Endodermal cell (in vitro differentiated cells): ENCODE results near the gene TBC1D1. TPM values are rescaled to one million over a fixed set of nuclear protein-coding genes. Genes with fewer than 3 reads are reported as not detected.

Source experiments
- DNase-seq: peaks from one replicate; pipeline ENCODE4 v3.0.0-alpha.2; 2017
- H3K27ac ChIP-seq: 2 replicates; pipeline ENCODE4 v1.5.1; 2013; ENCODE audit warnings: mild to moderate bottlenecking, low read depth, low read length, moderate library complexity
- H3K27me3 ChIP-seq: 2 replicates; pipeline ENCODE4 v1.6.1; 2013; ENCODE audit warnings: mild to moderate bottlenecking, low read length, moderate library complexity; ENCODE audit not compliant: insufficient read depth, control insufficient read depth, poor library complexity, severe bottlenecking
- H3K36me3 ChIP-seq: 2 replicates; pipeline ENCODE4 v1.7.0; 2013; ENCODE audit warnings: mild to moderate bottlenecking, low read length, moderate library complexity; ENCODE audit not compliant: control insufficient read depth, insufficient read depth
- H3K4me1 ChIP-seq: one replicate; pipeline ENCODE4 v1.7.0; 2013; ENCODE audit warnings: low read length; ENCODE audit not compliant: control insufficient read depth, insufficient read depth
- H3K4me3 ChIP-seq: 2 replicates; pipeline ENCODE4 v1.5.1; 2013; ENCODE audit warnings: mild to moderate bottlenecking, low read length, moderate library complexity
- H3K9ac ChIP-seq: 2 replicates; pipeline ENCODE4 v1.6.1; 2013; ENCODE audit warnings: mild to moderate bottlenecking, low read length, moderate library complexity; ENCODE audit not compliant: poor library complexity, severe bottlenecking; ENCODE audit errors: extremely low read depth
- H3K9me3 ChIP-seq: 2 replicates; pipeline ENCODE4 v1.6.1; 2013; ENCODE audit warnings: mild to moderate bottlenecking, low read length, moderate library complexity; ENCODE audit not compliant: control insufficient read depth
- H3K27ac Mint-ChIP-seq: 2 replicates; pipeline ENCODE4 v1.8.0; 2020; ENCODE audit warnings: mixed read lengths
- H3K27me3 Mint-ChIP-seq: 2 replicates; pipeline ENCODE4 v1.8.0; 2021; ENCODE audit warnings: mild to moderate bottlenecking, mixed read lengths; ENCODE audit not compliant: insufficient read depth
- H3K36me3 Mint-ChIP-seq: 2 replicates; pipeline ENCODE4 v1.8.0; 2020; ENCODE audit warnings: low read depth, mixed read lengths
- H3K4me1 Mint-ChIP-seq: 2 replicates; pipeline ENCODE4 v1.8.0; 2020; ENCODE audit warnings: mixed read lengths
- H3K4me3 Mint-ChIP-seq: 2 replicates; pipeline ENCODE4 v1.8.0; 2020; ENCODE audit warnings: mild to moderate bottlenecking, moderate library complexity, mixed read lengths
- H3K9me3 Mint-ChIP-seq: 2 replicates; pipeline ENCODE4 v1.8.0; 2020; ENCODE audit warnings: mild to moderate bottlenecking, mixed read lengths
- CTCF ChIP-seq: fragments of 200-600 bp; sonication (generic); conservative IDR thresholded peaks from 2 replicates; pipeline ENCODE4 v1.5.0; 2021; ENCODE audit warnings: antibody characterized with exemption, mild to moderate bottlenecking
- WGBS, 2 experiments: methylation state at CpG; one replicate each; pipeline versions ENCODE4 v1.1.5 to v1.1.7; 2013; ENCODE audit warnings: missing lambda C conversion rate in 2 of 2, mixed read lengths in 1 of 2; ENCODE audit not compliant: insufficient coverage in 1 of 2, insufficient read length in 1 of 2; 5-methylcytosine and 5-hydroxymethylcytosine counted together
- total RNA-seq, 2 donors: library from RNA; stranded (reverse); fragmentation: NEBNext Ultra II Directional in 1 of 2; extraction: Animal tissue kit (Norgen Biotek cat#: 25700) in 1 of 2; gene quantifications; 2 replicates in 1 of 2; 3 replicates in 1 of 2; pipeline ENCODE4 v1.2.1, GENCODE V29; 2021

TBC1D1 gene
- total RNA-seq, 2 donors from 2014 or later: 110 to 122 TPM

DNA sequence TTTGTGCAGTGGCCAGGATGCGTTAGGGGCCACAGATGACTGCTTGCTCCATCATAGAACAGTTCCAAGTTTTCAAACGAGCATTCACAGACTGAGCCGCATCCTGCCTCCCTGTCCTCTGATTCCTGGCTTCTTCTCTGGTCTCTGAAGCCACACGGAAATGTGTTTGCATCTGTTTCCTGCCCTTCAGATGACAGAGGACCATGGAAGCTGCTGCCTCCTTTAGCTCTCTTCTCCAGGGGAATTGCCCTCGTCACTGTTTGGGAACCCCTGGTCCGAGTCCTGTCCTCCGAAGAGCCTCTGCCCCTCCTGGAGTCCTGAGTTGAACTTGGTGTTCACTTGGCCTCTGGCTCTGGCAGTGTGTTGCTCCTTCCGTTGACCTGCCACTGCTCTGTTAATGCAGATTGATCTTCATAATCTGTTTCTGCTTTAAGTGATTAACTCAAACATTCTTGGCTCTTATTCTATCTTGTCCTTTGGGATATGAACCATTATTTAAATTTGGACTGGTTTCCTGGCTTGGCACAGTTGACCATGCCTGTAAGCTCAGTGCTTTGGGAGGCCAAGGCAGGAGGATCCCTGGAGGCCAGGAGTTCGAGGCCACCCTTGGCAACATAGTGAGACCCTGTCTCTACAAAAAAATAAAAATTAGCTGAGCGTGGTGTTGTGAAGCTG, 165.3 kb downstream of the TBC1D1 start:
- no peak overlapping the region for H3K4me3 ChIP-seq
- Mint-ChIP-seq H3K27me3 (no peaks in the 10 kb centered on the region), H3K9me3 (no peaks in the 10 kb centered on the region), H3K27ac (peak overlapping the region; percentile 84), H3K4me3 (no peak overlapping the region), H3K4me1 (peaks cover 5% of the 10 kb centered on the region), H3K36me3 (peaks cover 50% of the 10 kb centered on the region)
- H3K4me1 ChIP-seq: no peaks in the 10 kb centered on the region
- WGBS, 2 experiments: 91 to 95% methylated on average over 10 of the region's 10 CpGs
- no peak for DNase-seq
- H3K36me3 ChIP-seq: peaks cover 37% of the 10 kb centered on the region
- no peak overlapping the region for H3K27ac ChIP-seq
- no peak for TF ChIP-seq CTCF
- H3K9ac ChIP-seq: no peak overlapping the region
- no peaks in the 10 kb centered on the region for H3K27me3 ChIP-seq
- H3K9me3 ChIP-seq: no peaks in the 10 kb centered on the region

GRCh38 chr4:38058151-38058550, 167.3 kb downstream of the TBC1D1 start:
- Histone ChIP-seq H3K9ac (no peak overlapping the region), H3K4me1 (no peaks in the 10 kb centered on the region), H3K9me3 (no peaks in the 10 kb centered on the region), H3K36me3 (peaks cover 30% of the 10 kb centered on the region), H3K4me3 (no peak overlapping the region), H3K27ac (no peak overlapping the region), H3K27me3 (no peaks in the 10 kb centered on the region)
- H3K9me3 Mint-ChIP-seq: no peaks in the 10 kb centered on the region
- no peak overlapping the region for H3K27ac Mint-ChIP-seq
- H3K4me1 Mint-ChIP-seq: peaks cover 12% of the 10 kb centered on the region
- no peak for DNase-seq
- H3K36me3 Mint-ChIP-seq: peaks cover 42% of the 10 kb centered on the region
- no peak for TF ChIP-seq CTCF
- WGBS, 2 experiments: 88 to 100% methylated on average over 3 to 4 of the region's 4 CpGs
- H3K4me3 Mint-ChIP-seq: no peak overlapping the region
- no peaks in the 10 kb centered on the region for H3K27me3 Mint-ChIP-seq

GRCh38 chr4:38060829-38061431, 170.0 kb downstream of the TBC1D1 start:
- no peaks in the 10 kb centered on the region for H3K27me3 Mint-ChIP-seq
- no peak overlapping the region for H3K9ac ChIP-seq
- no peaks in the 10 kb centered on the region for H3K9me3 Mint-ChIP-seq
- no peak overlapping the region for H3K4me3 ChIP-seq
- no peaks in the 10 kb centered on the region for H3K27me3 ChIP-seq
- no peak overlapping the region for H3K4me3 Mint-ChIP-seq
- 70 to 75% methylated on average over 4 of the region's 4 CpGs for WGBS, 2 experiments
- DNase-seq: no peak
- H3K36me3 ChIP-seq: peaks cover 13% of the 10 kb centered on the region
- H3K36me3 Mint-ChIP-seq: peaks cover 27% of the 10 kb centered on the region
- TF ChIP-seq CTCF: no peak
- H3K27ac ChIP-seq: no peak overlapping the region
- H3K4me1 ChIP-seq: no peaks in the 10 kb centered on the region
- H3K9me3 ChIP-seq: no peaks in the 10 kb centered on the region
- H3K27ac Mint-ChIP-seq: no peak overlapping the region
- peaks cover 12% of the 10 kb centered on the region for H3K4me1 Mint-ChIP-seq
